Ectodermal cell (in vitro differentiated cells): Measurements from ENCODE around the gene NDUFV3.
"Not testable (repeated sequence)": the region's sequence is repeated elsewhere in the genome, so short reads cannot be mapped to it uniquely, and the experiment has no call there.

ENCODE experiments used
- H3K27ac ChIP-seq: 2 replicates; pipeline ENCODE4 v1.7.0; 2013; ENCODE audit warnings: mild to moderate bottlenecking, low read depth, low read length; ENCODE audit not compliant: insufficient read depth, poor library complexity, severe bottlenecking
- H3K27me3 ChIP-seq: 2 replicates; pipeline ENCODE4 v1.7.0; 2013; ENCODE audit warnings: mild to moderate bottlenecking, low read length; ENCODE audit not compliant: insufficient read depth, control insufficient read depth, poor library complexity, severe bottlenecking
- H3K36me3 ChIP-seq: one replicate; pipeline ENCODE4 v1.7.0; 2013; ENCODE audit warnings: low read length; ENCODE audit not compliant: control insufficient read depth, insufficient read depth
- H3K4me1 ChIP-seq: one replicate; pipeline ENCODE4 v1.7.0; 2013; ENCODE audit warnings: low read length; ENCODE audit not compliant: control insufficient read depth, insufficient read depth
- H3K4me3 ChIP-seq: 2 replicates; pipeline ENCODE4 v1.7.0; 2013; ENCODE audit warnings: low read depth, low read length, control low read depth; ENCODE audit not compliant: insufficient read depth
- H3K9me3 ChIP-seq: 2 replicates; pipeline ENCODE4 v1.7.0; 2013; ENCODE audit warnings: mild to moderate bottlenecking, low read length, moderate library complexity; ENCODE audit not compliant: control insufficient read depth
- WGBS, 2 experiments: methylation state at CpG; one replicate each; pipeline ENCODE4 v1.1.7; 2013; ENCODE audit warnings: missing lambda C conversion rate in 2 of 2; 5-methylcytosine and 5-hydroxymethylcytosine counted together

The NDUFV3 gene

GRCh38 chr21:42887326-42887725, 5.8 kb upstream of the NDUFV3 start:
- H3K27me3 ChIP-seq: no peaks in the 10 kb centered on the region
- H3K4me3 ChIP-seq: no peak overlapping the region
- H3K36me3 ChIP-seq: no peaks in the 10 kb centered on the region
- no peaks in the 10 kb centered on the region for H3K4me1 ChIP-seq
- no peaks in the 10 kb centered on the region for H3K9me3 ChIP-seq
- WGBS, 2 experiments: 92 to 97% methylated on average over 5 of the region's 5 CpGs
- H3K27ac ChIP-seq: no peak overlapping the region

GRCh38 chr21:42892582-42892930, 553 bp upstream of the NDUFV3 start:
- peak overlapping the region; percentile 88 for H3K4me3 ChIP-seq
- H3K4me1 ChIP-seq: no peaks in the 10 kb centered on the region
- no peaks in the 10 kb centered on the region for H3K9me3 ChIP-seq
- peaks cover 4% of the 10 kb centered on the region for H3K36me3 ChIP-seq
- H3K27ac ChIP-seq: peak overlapping the region; percentile 84
- no peaks in the 10 kb centered on the region for H3K27me3 ChIP-seq
- WGBS, 2 experiments: 45% methylated on average over 18 of the region's 18 CpGs

GRCh38 chr21:42900446-42900845, 7.3 kb downstream of the NDUFV3 start:
- Histone ChIP-seq H3K9me3 (no peaks in the 10 kb centered on the region), H3K27ac (no peak overlapping the region), H3K4me1 (no peaks in the 10 kb centered on the region), H3K4me3 (no peak overlapping the region), H3K27me3 (no peaks in the 10 kb centered on the region), H3K36me3 (peaks cover 21% of the 10 kb centered on the region)
- 95 to 98% methylated on average over 3 of the region's 4 CpGs for WGBS, 2 experiments

- H3K4me3 ChIP-seq: no peak overlapping the region
- no peaks in the 10 kb centered on the region for H3K4me1 ChIP-seq
- H3K27ac ChIP-seq: no peak overlapping the region
- peaks cover 18% of the 10 kb centered on the region for H3K36me3 ChIP-seq
- H3K27me3 ChIP-seq: no peaks in the 10 kb centered on the region
- 96% methylated on average over 11 of the region's 11 CpGs for WGBS, 2 experiments
- no peaks in the 10 kb centered on the region for H3K9me3 ChIP-seq
Observed at GRCh38 chr21:42903817-42904216, 10.7 kb downstream of the NDUFV3 start.

- peaks cover 18% of the 10 kb centered on the region for H3K36me3 ChIP-seq
- H3K27me3 ChIP-seq: no peaks in the 10 kb centered on the region
- WGBS, 2 experiments: 96 to 97% methylated on average over 8 of the region's 8 CpGs
Observed at GRCh38 chr21:42905195-42905594, 12.1 kb downstream of the NDUFV3 start.

GRCh38 chr21:42906233-42906632, 13.1 kb downstream of the NDUFV3 start:
- Histone ChIP-seq H3K27me3 (no peaks in the 10 kb centered on the region), H3K4me1 (no peaks in the 10 kb centered on the region), H3K9me3 (no peaks in the 10 kb centered on the region), H3K4me3 (no peak overlapping the region), H3K36me3 (peaks cover 21% of the 10 kb centered on the region), H3K27ac (no peak overlapping the region)
- WGBS, 2 experiments: 94 to 96% methylated on average over 16 of the region's 16 CpGs

More at GRCh38 chr21:42905195-42905594, 12.1 kb downstream of the NDUFV3 start:
- H3K27ac ChIP-seq: no peak overlapping the region
- H3K9me3 ChIP-seq: no peaks in the 10 kb centered on the region
- H3K4me1 ChIP-seq: no peaks in the 10 kb centered on the region
- H3K4me3 ChIP-seq: no peak overlapping the region

GRCh38 chr21:42908484-42908883, 15.4 kb downstream of the NDUFV3 start:
- not testable (repeated sequence) for H3K9me3 ChIP-seq, H3K27ac ChIP-seq, H3K4me1 ChIP-seq, H3K4me3 ChIP-seq, H3K27me3 ChIP-seq
- 96% methylated on average over 9 of the region's 9 CpGs for WGBS, 2 experiments
- H3K36me3 ChIP-seq: peaks cover 21% of the 10 kb centered on the region

GRCh38 chr21:42911920-42912319, 18.8 kb downstream of the NDUFV3 start:
- H3K4me3 ChIP-seq, H3K36me3 ChIP-seq, H3K4me1 ChIP-seq, H3K27me3 ChIP-seq, H3K9me3 ChIP-seq, H3K27ac ChIP-seq: not testable (repeated sequence)
- 93 to 95% methylated on average over 6 of the region's 6 CpGs for WGBS, 2 experiments

- no peaks in the 10 kb centered on the region for H3K4me1 ChIP-seq
- H3K4me3 ChIP-seq: no peak overlapping the region
- no peaks in the 10 kb centered on the region for H3K27me3 ChIP-seq
- WGBS, 2 experiments: 82 to 84% methylated on average over 7 of the region's 7 CpGs
- no peak overlapping the region for H3K27ac ChIP-seq
- no peaks in the 10 kb centered on the region for H3K9me3 ChIP-seq
- peaks cover 3% of the 10 kb centered on the region for H3K36me3 ChIP-seq
Observed at GRCh38 chr21:42913476-42913875, 20.4 kb downstream of the NDUFV3 start.

GRCh38 chr21:42918291-42918690, 25.2 kb downstream of the NDUFV3 start:
- Histone ChIP-seq H3K27ac (no peak overlapping the region), H3K27me3 (no peaks in the 10 kb centered on the region), H3K4me3 (no peak overlapping the region), H3K4me1 (no peaks in the 10 kb centered on the region), H3K9me3 (no peaks in the 10 kb centered on the region), H3K36me3 (no peaks in the 10 kb centered on the region)
- WGBS, 2 experiments: 92 to 93% methylated on average over 6 of the region's 6 CpGs

- Histone ChIP-seq H3K27me3 (no peaks in the 10 kb centered on the region), H3K9me3 (no peaks in the 10 kb centered on the region), H3K27ac (no peak overlapping the region), H3K4me3 (no peak overlapping the region), H3K4me1 (peaks cover 5% of the 10 kb centered on the region), H3K36me3 (no peaks in the 10 kb centered on the region)
- 96 to 97% methylated on average over 4 of the region's 4 CpGs for WGBS, 2 experiments
Observed at GRCh38 chr21:42921927-42922326, 28.8 kb downstream of the NDUFV3 start.
